Activated T-cell treated with anti-CD3 and anti-CD28 coated beads, Interleukin-2, amount 50 U/mL, for 72 hours (primary cell): ENCODE results near the gene STX11. TPM values are rescaled to one million over a fixed set of nuclear protein-coding genes. Genes with fewer than 3 reads are reported as not detected.

Experiments
- ATAC-seq, 2 donors: fragments of 150-1000 bp; cut with Tn5 transposase; replicated peaks in 1 of 2; 2 replicates each; pipeline ENCODE4 v1.10.0; 2021; ENCODE audit warnings: moderate library complexity in 2 of 2, mild to moderate bottlenecking in 1 of 2
- DNase-seq, 2 donors: peaks; one replicate each; pipeline ENCODE4 v3.0.0; 2021 to 2022; ENCODE audit warnings: mixed read lengths in 1 of 2
- H3K27ac Mint-ChIP-seq: one replicate; pipeline ENCODE4 v1.8.0; 2022; ENCODE audit warnings: mild to moderate bottlenecking, moderate library complexity, mixed read lengths
- H3K27me3 Mint-ChIP-seq: one replicate; pipeline ENCODE4 v1.8.0; 2022; ENCODE audit warnings: low read depth, mixed read lengths
- H3K36me3 Mint-ChIP-seq, 2 donors: one replicate each; pipeline ENCODE4 v1.8.0; 2022; ENCODE audit warnings: mixed read lengths in 2 of 2, mild to moderate bottlenecking in 1 of 2; ENCODE audit not compliant: insufficient read depth in 2 of 2
- H3K4me1 Mint-ChIP-seq: one replicate; pipeline ENCODE4 v1.8.0; 2022; ENCODE audit warnings: low read depth, mixed read lengths
- H3K4me3 Mint-ChIP-seq, 2 donors: one replicate each; pipeline ENCODE4 v1.8.0; 2022; ENCODE audit warnings: mild to moderate bottlenecking in 2 of 2, mixed read lengths in 2 of 2, moderate library complexity in 2 of 2
- H3K9me3 Mint-ChIP-seq, 2 donors: one replicate each; pipeline ENCODE4 v1.8.0; 2022; ENCODE audit warnings: mixed read lengths in 2 of 2
- total RNA-seq, 2 donors: library from RNA; stranded (reverse); gene quantifications; one replicate each; pipeline ENCODE4 v1.2.3, GENCODE V29; 2022

The STX11 gene
- total RNA-seq, 2 donors from 2014 or later: 34.0 to 36.0 TPM

DNA sequence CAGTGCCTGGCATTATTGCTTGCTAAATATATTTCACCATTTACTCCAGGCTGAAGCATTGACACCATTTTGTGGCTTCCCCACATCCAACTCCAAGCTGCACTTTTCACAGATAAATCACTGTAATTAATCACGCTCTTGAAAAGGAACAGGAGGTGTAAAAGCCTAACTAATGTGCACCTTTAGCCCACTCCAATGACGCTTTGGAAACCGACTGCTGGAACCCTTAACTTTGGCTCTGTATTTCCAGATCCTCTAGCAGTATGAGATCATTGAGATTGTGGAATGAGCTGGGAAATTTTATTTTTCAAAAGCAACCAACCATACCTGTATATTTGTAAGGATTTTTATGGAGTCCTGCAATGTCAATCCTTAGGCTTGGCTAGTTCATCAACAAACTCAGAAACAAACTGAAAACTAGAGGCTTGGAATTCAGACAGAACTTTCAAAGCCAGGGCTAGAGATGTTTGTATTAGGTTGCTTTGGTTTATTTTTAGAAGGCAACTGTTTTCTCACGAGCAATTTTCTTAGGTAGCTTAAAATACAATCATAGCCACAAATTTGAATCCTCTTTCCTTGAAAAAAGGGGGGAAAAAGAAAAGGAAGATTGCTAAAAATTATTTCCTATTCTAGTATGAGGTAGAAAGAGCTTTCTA, 82.0 kb downstream of the STX11 start:
- Mint-ChIP-seq H3K9me3 (no peaks in the 10 kb centered on the region), H3K27me3 (no peaks in the 10 kb centered on the region), H3K27ac (no peak overlapping the region), H3K4me1 (no peaks in the 10 kb centered on the region), H3K36me3 (no peaks in the 10 kb centered on the region), H3K4me3 (no peak overlapping the region)
- ATAC-seq (no peak), DNase-seq (no peak)

DNA sequence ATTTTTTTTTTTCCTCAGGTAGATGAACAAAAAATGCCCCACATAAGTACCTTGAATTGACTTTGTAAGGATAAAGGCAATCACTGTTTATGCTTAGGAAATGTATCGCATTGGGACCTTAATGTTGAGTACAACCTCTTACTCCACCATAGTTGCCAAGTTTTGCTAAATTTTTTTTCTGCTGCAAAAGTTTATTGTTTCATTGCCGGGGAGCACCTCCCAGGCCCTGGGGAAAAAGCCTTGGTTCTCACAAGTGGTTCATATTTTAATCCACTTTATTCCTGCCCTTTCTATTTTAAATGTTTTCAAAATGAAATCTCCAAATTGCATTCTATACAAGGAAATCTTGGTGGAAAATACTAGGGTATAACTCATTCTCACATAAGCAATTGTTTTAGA, 82.5 kb downstream of the STX11 start:
- Mint-ChIP-seq H3K36me3 (no peaks in the 10 kb centered on the region), H3K27ac (no peak overlapping the region)

GRCh38 chr6:144234399-144234798, 84.1 kb downstream of the STX11 start:
- DNase-seq (no peak), ATAC-seq (no peak)
- no peak overlapping the region for H3K27ac Mint-ChIP-seq
- no peak overlapping the region for H3K4me3 Mint-ChIP-seq
- H3K36me3 Mint-ChIP-seq: no peaks in the 10 kb centered on the region
- H3K9me3 Mint-ChIP-seq: no peaks in the 10 kb centered on the region
- no peaks in the 10 kb centered on the region for H3K4me1 Mint-ChIP-seq
- no peaks in the 10 kb centered on the region for H3K27me3 Mint-ChIP-seq

More for the DNA sequence above, 82.5 kb downstream of the STX11 start:
- DNase-seq (no peak), ATAC-seq (no peak)
- Mint-ChIP-seq H3K27me3 (no peaks in the 10 kb centered on the region), H3K4me3 (no peak overlapping the region), H3K9me3 (no peaks in the 10 kb centered on the region), H3K4me1 (no peaks in the 10 kb centered on the region)

GRCh38 chr6:144234935-144235334, 84.6 kb downstream of the STX11 start:
- Mint-ChIP-seq H3K27ac (no peak overlapping the region), H3K36me3 (no peaks in the 10 kb centered on the region), H3K27me3 (no peaks in the 10 kb centered on the region), H3K4me3 (no peak overlapping the region), H3K4me1 (no peaks in the 10 kb centered on the region), H3K9me3 (no peaks in the 10 kb centered on the region)
- DNase-seq: no peak
- ATAC-seq: no peak

Other genes with a start within 250 kb of the STX11 start
- 10 to 100 TPM; 36.6 to 51.8 TPM for gene PLAGL1, start 142.3 kb upstream of the STX11 start, total RNA-seq
- gene SF3B5, start 54.9 kb upstream of the STX11 start, total RNA-seq: 100 to 1,000 TPM; 126 to 141 TPM
- 10 to 100 TPM; 62.9 to 76.4 TPM for gene UTRN, start 134.8 kb downstream of the STX11 start, total RNA-seq